Naive thymus-derived CD4-positive, alpha-beta T cell (primary cell): ENCODE results near the gene PTPRF. TPM values are rescaled to one million over a fixed set of nuclear protein-coding genes. Genes with fewer than 3 reads are reported as not detected.

Experiments
- ATAC-seq: fragments of 150-1000 bp; cut with Tn5 transposase; 2 replicates; pipeline ENCODE4 v1.10.0; 2021; ENCODE audit warnings: mild to moderate bottlenecking, moderate library complexity
- CTCF ChIA-PET: fragments of 350-600 bp; sonication (Branson Sonifier 250); formaldehyde crosslinking; loops from one replicate; lab custom pipeline; 2021; ENCODE audit warnings: antibody characterized with exemption; lab: Charles Lee
- POLR2A ChIA-PET: fragments of 350-600 bp; sonication (Branson Sonifier 250); formaldehyde crosslinking; loops from one replicate; lab custom pipeline; 2021; ENCODE audit warnings: antibody characterized with exemption, inconsistent platforms; lab: Charles Lee
- DNase-seq, 9 donors: peaks; one replicate each; pipeline versions ENCODE4 v3.0.0 to v3.0.0-alpha.2; 2020 to 2022; ENCODE audit warnings: mixed read lengths in 1 of 9
- H3K27ac ChIP-seq: one replicate; pipeline ENCODE4 v1.7.0; 2013; ENCODE audit warnings: mild to moderate bottlenecking, low read depth, low read length, moderate library complexity
- H3K27me3 ChIP-seq, 2 donors: one replicate each; pipeline ENCODE4 v1.7.0; 2013; ENCODE audit warnings: low read length in 2 of 2, mild to moderate bottlenecking in 2 of 2, moderate library complexity in 2 of 2; ENCODE audit not compliant: control insufficient read depth in 2 of 2, insufficient read depth in 2 of 2
- H3K36me3 ChIP-seq, 3 experiments: 1 replicate in 2 of 3; 2 replicates in 1 of 3; pipeline ENCODE4 v1.7.0; 2013; ENCODE audit warnings: low read length in 3 of 3, mild to moderate bottlenecking in 3 of 3, moderate library complexity in 1 of 3; ENCODE audit not compliant: insufficient read depth in 3 of 3, control insufficient read depth in 2 of 3
- H3K4me1 ChIP-seq, 2 donors: one replicate each; pipeline ENCODE4 v1.7.0; 2013; ENCODE audit warnings: low read length in 2 of 2, mild to moderate bottlenecking in 2 of 2, moderate library complexity in 1 of 2; ENCODE audit not compliant: control insufficient read depth in 2 of 2, insufficient read depth in 2 of 2
- H3K4me3 ChIP-seq: 2 replicates; pipeline ENCODE4 v1.7.0; 2013; ENCODE audit warnings: mild to moderate bottlenecking, low read length
- H3K9me3 ChIP-seq, 3 experiments: 1 replicate in 2 of 3; 2 replicates in 1 of 3; pipeline ENCODE4 v1.7.0; 2013; ENCODE audit warnings: low read length in 3 of 3; ENCODE audit not compliant: control insufficient read depth in 2 of 3
- H3K27ac Mint-ChIP-seq, 9 donors: one replicate each; pipeline ENCODE4 v1.8.0; 2020 to 2022; ENCODE audit warnings: mixed read lengths in 9 of 9, mild to moderate bottlenecking in 8 of 9, moderate library complexity in 5 of 9, inconsistent platforms in 2 of 9
- H3K27me3 Mint-ChIP-seq, 5 donors: one replicate each; pipeline ENCODE4 v1.8.0; 2021 to 2022; ENCODE audit warnings: mixed read lengths in 5 of 5, mild to moderate bottlenecking in 1 of 5
- H3K36me3 Mint-ChIP-seq, 5 donors: one replicate each; pipeline ENCODE4 v1.8.0; 2020 to 2022; ENCODE audit warnings: mixed read lengths in 5 of 5, mild to moderate bottlenecking in 3 of 5, inconsistent platforms in 1 of 5
- H3K4me1 Mint-ChIP-seq, 7 donors: one replicate each; pipeline ENCODE4 v1.8.0; 2020 to 2022; ENCODE audit warnings: mixed read lengths in 7 of 7, mild to moderate bottlenecking in 3 of 7, inconsistent platforms in 1 of 7
- H3K4me3 Mint-ChIP-seq, 10 donors: one replicate each; pipeline ENCODE4 v1.8.0; 2020 to 2022; ENCODE audit warnings: mild to moderate bottlenecking in 10 of 10, mixed read lengths in 10 of 10, moderate library complexity in 6 of 10, inconsistent platforms in 2 of 10
- H3K9me3 Mint-ChIP-seq, 11 donors: one replicate each; pipeline ENCODE4 v1.8.0; 2020 to 2022; ENCODE audit warnings: mixed read lengths in 11 of 11, mild to moderate bottlenecking in 4 of 11, inconsistent platforms in 1 of 11, moderate library complexity in 1 of 11
- intact Hi-C, 2 donors: fragments of 100-400 bp; cut with micrococcal nuclease; formaldehyde crosslinking; loops; one replicate each; pipeline ENCODE4 v1.15.1; 2023
- polyA plus RNA-seq, 2 donors: library from polyadenylated mRNA; unstranded; fragments of 300-500 nt; fragmentation: Illumina TruSeq; gene quantifications; one replicate each; pipeline ENCODE4 v1.2.3, GENCODE V29; 2021
- total RNA-seq, 6 experiments: library from RNA in 5 of 6; stranded (reverse) in 5 of 6; gene quantifications; 1 replicate in 5 of 6; 2 replicates in 1 of 6; pipeline ENCODE4 v1.2.3 and lab custom pipeline; 2021 to 2026

The PTPRF gene
- total and polyA plus RNA-seq, 7 experiments from 2014 or later = 0.49 to 2.3 (median 1.8) TPM; not detected in 4

GRCh38 chr1:43669878-43670277 lies 139.2 kb downstream of the PTPRF start:
- H3K4me3 Mint-ChIP-seq = no peak overlapping the region
- H3K9me3 Mint-ChIP-seq = no peaks in the 10 kb centered on the region
- ATAC-seq (no peak), DNase-seq (no peak)
- ChIA-PET POLR2A (no interaction called here), CTCF (no interaction called here)
- H3K27ac ChIP-seq = no peak overlapping the region
- no peak overlapping the region for H3K4me3 ChIP-seq
- no peaks in the 10 kb centered on the region for H3K9me3 ChIP-seq
- H3K27ac Mint-ChIP-seq = no peak overlapping the region
- no peaks in the 10 kb centered on the region for H3K27me3 Mint-ChIP-seq
- H3K4me1 ChIP-seq = no peaks in the 10 kb centered on the region
- intact Hi-C loops = no loop called here
- peaks cover 46 to 95% (median 50%) of the 10 kb centered on the region in 3 experiments for H3K36me3 ChIP-seq
- no peaks in the 10 kb centered on the region for H3K27me3 ChIP-seq
- peaks cover 39 to 79% (median 50%) of the 10 kb centered on the region in 5 donors for H3K36me3 Mint-ChIP-seq
- peaks cover 0 to 23% (median 6%) of the 10 kb centered on the region in 7 donors for H3K4me1 Mint-ChIP-seq

- no peaks in the 10 kb centered on the region for H3K9me3 ChIP-seq
- Mint-ChIP-seq H3K9me3 (no peaks in the 10 kb centered on the region), H3K4me1 (peaks cover 0 to 25% (median 11%) of the 10 kb centered on the region in 7 donors), H3K4me3 (no peak overlapping the region), H3K27me3 (no peaks in the 10 kb centered on the region), H3K36me3 (peaks cover 30 to 73% (median 50%) of the 10 kb centered on the region in 5 donors), H3K27ac (no peak overlapping the region)
- CTCF ChIA-PET = no interaction called here
- intact Hi-C loops = no loop called here
- no peaks in the 10 kb centered on the region for H3K4me1 ChIP-seq
- H3K27me3 ChIP-seq = no peaks in the 10 kb centered on the region
- no peak overlapping the region for H3K27ac ChIP-seq
- peaks cover 35 to 91% (median 42%) of the 10 kb centered on the region in 3 experiments for H3K36me3 ChIP-seq
- H3K4me3 ChIP-seq = no peak overlapping the region
- DNase-seq = no peak
- no peak for ATAC-seq
- POLR2A ChIA-PET = interaction anchor here (1.3 kb wide), 1 partner anchor 12 kb away, joined by 4 read pairs; no protein-coding TSS in a partner anchor
Observed at GRCh38 chr1:43671193-43671592, 140.5 kb downstream of the PTPRF start.

DNA sequence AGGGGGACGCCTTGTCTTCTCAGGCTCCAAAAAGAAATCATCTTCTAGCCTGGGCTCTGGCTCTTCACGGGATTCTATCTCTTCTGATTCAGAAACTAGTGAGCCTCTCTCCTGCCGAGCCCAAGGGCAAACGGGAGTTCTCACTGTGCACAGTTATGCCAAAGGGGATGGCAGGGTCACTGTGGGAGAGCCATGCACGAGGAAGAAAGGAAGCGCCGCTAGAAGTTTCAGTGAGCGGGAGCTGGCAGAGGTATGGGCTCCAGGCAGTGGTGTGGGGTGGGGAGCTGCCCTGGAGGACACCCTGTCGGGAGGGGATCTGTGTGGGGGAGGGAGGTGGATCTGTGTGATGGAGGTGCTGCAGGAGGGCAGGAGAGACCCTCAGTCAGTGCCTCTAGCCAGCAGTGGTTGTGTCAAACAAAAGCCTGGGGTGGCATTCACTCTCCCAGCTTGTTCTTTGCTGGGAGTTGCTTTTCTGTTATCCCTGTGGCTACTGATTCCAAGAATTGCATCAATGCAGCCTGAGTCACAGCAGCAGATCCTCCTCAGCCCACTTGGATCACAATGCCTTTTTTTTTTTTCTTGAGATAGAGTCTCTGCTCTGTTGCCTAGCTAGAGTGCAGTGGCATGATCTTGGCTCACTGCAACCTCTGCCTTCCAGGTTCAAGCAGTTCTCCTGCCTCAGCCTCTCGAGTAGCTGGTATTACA lies 141.1 kb downstream of the PTPRF start:
- H3K9me3 Mint-ChIP-seq = no peaks in the 10 kb centered on the region
- H3K27ac ChIP-seq = no peak overlapping the region
- CTCF ChIA-PET = no interaction called here
- H3K36me3 ChIP-seq = peaks cover 29 to 85% (median 38%) of the 10 kb centered on the region in 3 experiments
- no peak overlapping the region for H3K4me3 Mint-ChIP-seq
- POLR2A ChIA-PET = interaction anchor here (1.3 kb wide), 1 partner anchor 13 kb away, joined by 4 read pairs; no protein-coding TSS in a partner anchor
- no peaks in the 10 kb centered on the region for H3K9me3 ChIP-seq
- H3K4me3 ChIP-seq = no peak overlapping the region
- intact Hi-C loops = no loop called here
- H3K4me1 ChIP-seq = no peaks in the 10 kb centered on the region
- H3K4me1 Mint-ChIP-seq = peaks cover 0 to 25% (median 11%) of the 10 kb centered on the region in 7 donors
- ATAC-seq (no peak), DNase-seq (no peak)
- peaks cover 29 to 67% (median 46%) of the 10 kb centered on the region in 5 donors for H3K36me3 Mint-ChIP-seq
- no peaks in the 10 kb centered on the region for H3K27me3 Mint-ChIP-seq
- no peaks in the 10 kb centered on the region for H3K27me3 ChIP-seq
- H3K27ac Mint-ChIP-seq = no peak overlapping the region

DNA sequence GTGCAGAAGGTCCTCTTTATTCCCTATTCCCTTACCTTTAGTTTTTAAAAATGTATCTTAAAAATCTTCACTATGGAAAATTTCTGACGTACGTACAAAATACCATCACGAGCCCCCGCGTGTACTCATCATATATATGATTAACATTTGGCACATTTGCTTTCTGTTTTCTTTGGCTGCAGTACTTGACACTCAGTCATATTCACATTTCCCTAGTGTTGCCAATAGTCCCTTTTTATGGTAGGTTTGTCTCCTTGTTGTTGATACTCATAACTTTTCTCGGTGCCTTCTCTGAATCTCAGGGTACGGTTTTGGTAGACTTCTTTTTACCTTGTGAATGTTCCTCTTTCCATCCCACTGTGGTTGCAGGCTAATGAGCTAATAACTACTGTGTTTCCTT lies 142.6 kb downstream of the PTPRF start:
- Mint-ChIP-seq H3K4me3 (no peak overlapping the region), H3K36me3 (peaks cover 24 to 63% (median 44%) of the 10 kb centered on the region in 5 donors), H3K27me3 (no peaks in the 10 kb centered on the region), H3K27ac (no peak overlapping the region), H3K9me3 (no peaks in the 10 kb centered on the region), H3K4me1 (peaks cover 0 to 32% (median 15%) of the 10 kb centered on the region in 7 donors)
- intact Hi-C loops = no loop called here
- DNase-seq (no peak), ATAC-seq (no peak)
- ChIA-PET CTCF (interaction anchor here (1.1 kb wide), 1 partner anchor 262 kb away, joined by 3 read pairs; no protein-coding TSS in a partner anchor), POLR2A (no interaction called here)
- Histone ChIP-seq H3K9me3 (no peaks in the 10 kb centered on the region), H3K27ac (no peak overlapping the region), H3K36me3 (peaks cover 20 to 74% (median 26%) of the 10 kb centered on the region in 3 experiments), H3K4me1 (no peaks in the 10 kb centered on the region), H3K27me3 (no peaks in the 10 kb centered on the region), H3K4me3 (no peak overlapping the region)

Other genes with a start within 250 kb of the PTPRF start
- gene C1orf210, start 245.3 kb upstream of the PTPRF start, total RNA-seq = not detected
- not detected for gene C1orf210, start 245.3 kb upstream of the PTPRF start, polyA plus RNA-seq
- gene TIE1, start 229.9 kb upstream of the PTPRF start, total RNA-seq = 1 to 10 TPM in 1 of 5 experiments, under 1 TPM in 1, not detected in 3; 0.19 to 1.9 TPM
- gene TIE1, start 229.9 kb upstream of the PTPRF start, polyA plus RNA-seq = not detected
- gene MPL, start 193.1 kb upstream of the PTPRF start, total RNA-seq = under 1 TPM in 2 of 5 experiments, not detected in 3; 0.21 to 0.98 TPM
- gene MPL, start 193.1 kb upstream of the PTPRF start, polyA plus RNA-seq = not detected
- 100 to 1,000 TPM in 1 of 5 experiments, 1 to 10 TPM in 1, under 1 TPM in 3; 0.38 to 101 (median 0.78) TPM for gene CDC20, start 171.9 kb upstream of the PTPRF start, total RNA-seq
- gene CDC20, start 171.9 kb upstream of the PTPRF start, polyA plus RNA-seq = not detected
- gene ELOVL1, start 162.9 kb upstream of the PTPRF start, total RNA-seq = 10 to 100 TPM; 25.9 to 65.3 (median 32.3) TPM
- 10 to 100 TPM; 46.8 to 55.1 TPM for gene ELOVL1, start 162.9 kb upstream of the PTPRF start, polyA plus RNA-seq
- gene MED8, start 141.1 kb upstream of the PTPRF start, total RNA-seq = 10 to 100 TPM; 14.5 to 37.8 (median 30.1) TPM
- gene MED8, start 141.1 kb upstream of the PTPRF start, polyA plus RNA-seq = 10 to 100 TPM; 28.8 to 53.8 TPM
- gene SZT2, start 141.0 kb upstream of the PTPRF start, total RNA-seq = 100 to 1,000 TPM in 4 of 5 experiments, 10 to 100 TPM in 1; 80.5 to 153 (median 131) TPM
- gene SZT2, start 141.0 kb upstream of the PTPRF start, polyA plus RNA-seq = 1 to 10 TPM; 4.4 to 8.9 TPM
- 10 to 100 TPM; 15.8 to 29.3 (median 26.8) TPM for gene HYI, start 77.0 kb upstream of the PTPRF start, total RNA-seq
- 1 to 10 TPM; 4.4 to 5.6 TPM for gene HYI, start 77.0 kb upstream of the PTPRF start, polyA plus RNA-seq
- gene KDM4A, start 119.3 kb downstream of the PTPRF start, total RNA-seq = 10 to 100 TPM; 27.8 to 42.1 (median 38.6) TPM
- 1 to 10 TPM; 4.9 to 9.7 TPM for gene KDM4A, start 119.3 kb downstream of the PTPRF start, polyA plus RNA-seq
- 10 to 100 TPM; 22.3 to 32.9 (median 28.7) TPM for gene ST3GAL3, start 176.7 kb downstream of the PTPRF start, total RNA-seq
- gene ST3GAL3, start 176.7 kb downstream of the PTPRF start, polyA plus RNA-seq = 10 to 100 TPM in 1 of 2 donors, 1 to 10 TPM in 1; 7.7 to 13.4 TPM